Fibroblast of mammary gland (primary cell): ENCODE results near the gene ADAMTSL3.
"Not testable (repeated sequence)": the region's sequence is repeated elsewhere in the genome, so short reads cannot be mapped to it uniquely, and the experiment has no call there.

Source experiments
- DNase-seq: peaks from one replicate; pipeline ENCODE4 v3.0.0-alpha.2; 2010; ENCODE audit warnings: low read depth
- H3K4me3 ChIP-seq: 2 replicates; pipeline ENCODE4 v1.5.1; 2011; ENCODE audit warnings: low read depth, mild to moderate bottlenecking, low read length, moderate library complexity; ENCODE audit not compliant: control insufficient read depth
- CTCF ChIP-seq: conservative IDR thresholded peaks from 2 replicates; pipeline ENCODE4 v1.5.1; 2011; ENCODE audit warnings: low read depth, low read length, inconsistent platforms; ENCODE audit not compliant: control insufficient read depth, insufficient read depth

Gene ADAMTSL3

GRCh38 chr15:83961311-83961710 is 307.4 kb downstream of the ADAMTSL3 start:
- no peak overlapping the region for H3K4me3 ChIP-seq
- no peak for DNase-seq
- no peak for TF ChIP-seq CTCF

- DNase-seq, H3K4me3 ChIP-seq: not testable (repeated sequence)
Observed at GRCh38 chr15:83964967-83965366, 311.0 kb downstream of the ADAMTSL3 start.

GRCh38 chr15:83970295-83970890 is 316.5 kb downstream of the ADAMTSL3 start:
- H3K4me3 ChIP-seq: no peak overlapping the region
- DNase-seq: peak; percentile 25
- TF ChIP-seq CTCF: no peak

- peak; percentile 65 for DNase-seq
- no peak overlapping the region for H3K4me3 ChIP-seq
- TF ChIP-seq CTCF: no peak
Observed at GRCh38 chr15:83971992-83972391, 318.1 kb downstream of the ADAMTSL3 start.

- peak; percentile 42 for TF ChIP-seq CTCF
- H3K4me3 ChIP-seq: no peak overlapping the region
- peak; percentile 17 for DNase-seq
Observed at GRCh38 chr15:83973816-83974215, 319.9 kb downstream of the ADAMTSL3 start.

GRCh38 chr15:83977992-83978391 is 324.1 kb downstream of the ADAMTSL3 start:
- no peak for TF ChIP-seq CTCF
- no peak overlapping the region for H3K4me3 ChIP-seq
- no peak for DNase-seq

- TF ChIP-seq CTCF: no peak
- no peak overlapping the region for H3K4me3 ChIP-seq
- DNase-seq: no peak
Observed at GRCh38 chr15:83978588-83978987, 324.7 kb downstream of the ADAMTSL3 start.
